ENCODE measurements around the gene NAPA.
A peak's percentile ranks its signal among the peaks of the same experiment; 100 is the strongest.

Gene NAPA

DNA sequence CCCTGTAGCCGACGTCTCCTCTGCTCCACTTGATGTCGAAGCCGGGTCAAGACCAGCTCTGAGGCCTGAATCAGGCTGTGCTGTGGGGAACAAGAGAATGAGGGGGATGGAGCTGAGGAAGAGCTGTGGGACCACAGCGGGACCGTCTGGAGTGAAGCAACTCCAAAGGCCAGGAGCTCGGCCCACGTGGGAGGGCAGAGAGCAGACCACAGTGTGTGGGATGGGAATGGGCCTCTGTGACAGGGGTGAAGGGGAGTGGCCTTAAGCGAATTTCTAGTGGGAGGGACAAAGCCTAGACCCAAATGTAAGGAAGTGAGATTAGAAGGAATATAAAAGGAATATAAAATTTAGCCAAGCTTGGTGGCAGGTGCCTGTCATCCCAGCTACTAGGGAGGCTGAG is 39.4 kb downstream of the NAPA start:
- in situ Hi-C loops (cut with HindIII; ENCODE audit: low sequenced_read_pairs): no loop called here
- TF ChIP-seq, protein P1, sequence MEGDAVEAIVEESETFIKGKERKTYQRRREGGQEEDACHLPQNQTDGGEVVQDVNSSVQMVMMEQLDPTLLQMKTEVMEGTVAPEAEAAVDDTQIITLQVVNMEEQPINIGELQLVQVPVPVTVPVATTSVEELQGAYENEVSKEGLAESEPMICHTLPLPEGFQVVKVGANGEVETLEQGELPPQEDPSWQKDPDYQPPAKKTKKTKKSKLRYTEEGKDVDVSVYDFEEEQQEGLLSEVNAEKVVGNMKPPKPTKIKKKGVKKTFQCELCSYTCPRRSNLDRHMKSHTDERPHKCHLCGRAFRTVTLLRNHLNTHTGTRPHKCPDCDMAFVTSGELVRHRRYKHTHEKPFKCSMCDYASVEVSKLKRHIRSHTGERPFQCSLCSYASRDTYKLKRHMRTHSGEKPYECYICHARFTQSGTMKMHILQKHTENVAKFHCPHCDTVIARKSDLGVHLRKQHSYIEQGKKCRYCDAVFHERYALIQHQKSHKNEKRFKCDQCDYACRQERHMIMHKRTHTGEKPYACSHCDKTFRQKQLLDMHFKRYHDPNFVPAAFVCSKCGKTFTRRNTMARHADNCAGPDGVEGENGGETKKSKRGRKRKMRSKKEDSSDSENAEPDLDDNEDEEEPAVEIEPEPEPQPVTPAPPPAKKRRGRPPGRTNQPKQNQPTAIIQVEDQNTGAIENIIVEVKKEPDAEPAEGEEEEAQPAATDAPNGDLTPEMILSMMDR (IDR thresholded peaks at IDR 0.05; ENCODE audit: low read depth, low read length, missing control alignments): no peak
- no peak for DNase-seq (ENCODE audit: low read depth)
- H3K4me3 ChIP-seq (ENCODE audit: low read depth, low read length): no peak overlapping the region

DNA sequence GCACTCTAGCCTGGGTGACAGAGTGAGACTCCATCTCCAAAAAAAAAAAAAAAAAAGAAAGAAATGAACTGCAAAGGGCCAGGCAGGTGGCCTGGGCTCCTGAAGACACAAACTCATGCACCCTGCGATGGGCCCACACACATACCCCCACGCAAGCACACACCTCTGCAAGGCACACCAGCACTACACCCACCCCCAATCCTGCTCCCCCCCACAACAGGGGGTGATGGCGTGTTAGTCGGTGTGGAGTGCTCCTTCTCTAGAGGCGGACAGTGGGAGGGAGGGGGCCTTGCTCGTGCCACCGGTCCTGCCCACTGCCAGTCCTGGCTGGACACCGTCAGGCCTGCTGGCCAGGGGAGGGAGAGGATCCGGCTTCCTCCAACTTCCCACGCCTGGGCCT is 41.5 kb downstream of the NAPA start:
- in situ Hi-C loops (cut with HindIII; ENCODE audit: low sequenced_read_pairs): no loop called here
- no peak overlapping the region for H3K4me3 ChIP-seq (ENCODE audit: low read depth, low read length)
- TF ChIP-seq, protein P1 (IDR thresholded peaks at IDR 0.05; ENCODE audit: low read depth, low read length, missing control alignments): no peak
- DNase-seq (ENCODE audit: low read depth): no peak

DNA sequence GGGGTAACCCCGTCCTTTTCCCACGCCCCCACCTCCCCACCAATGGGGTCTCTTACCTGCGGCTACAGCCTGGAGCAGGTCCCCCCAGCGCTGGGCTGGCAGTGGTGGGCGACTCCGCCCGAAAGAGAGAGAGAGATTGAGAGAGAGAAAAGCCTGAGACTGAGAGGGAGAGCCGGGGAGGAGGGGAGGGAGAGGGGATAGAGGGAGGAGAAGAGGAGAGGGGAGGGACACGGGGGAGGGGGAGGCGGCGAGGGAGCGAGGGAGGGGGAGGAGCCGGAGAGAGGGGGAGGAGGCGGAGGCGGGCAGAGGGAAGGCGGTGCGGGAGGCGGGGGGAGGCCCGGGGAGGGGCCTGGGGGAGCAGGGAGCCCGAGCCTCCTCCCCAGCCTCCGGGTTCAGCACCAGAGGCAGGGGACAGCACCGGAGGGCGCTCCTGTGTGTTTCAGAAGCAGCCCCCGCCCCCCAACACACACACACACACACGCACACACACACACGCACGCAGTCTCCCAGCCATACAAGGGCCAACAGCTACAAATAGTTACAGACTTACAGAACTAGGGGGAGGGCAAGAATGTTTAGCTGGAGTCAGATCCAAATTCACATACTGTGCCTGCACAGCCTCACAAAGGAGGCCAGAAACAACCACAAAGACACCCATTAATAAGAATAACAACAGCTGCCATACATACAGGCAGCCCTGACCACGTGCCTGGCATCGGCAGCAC is 43.0 kb downstream of the NAPA start, which contains the start of gene SLC8A2:
Gene SLC8A2 (minus strand): TSS at position 161 of the 725 bp plus-strand sequence. CDS start 5,490 bp downstream, outside the sequence.
- TF ChIP-seq, protein P1 (IDR thresholded peaks at IDR 0.05; ENCODE audit: low read depth, low read length, missing control alignments): no peak
- in situ Hi-C loops (cut with HindIII; ENCODE audit: low sequenced_read_pairs): no loop called here
- peak; percentile 53 for DNase-seq (ENCODE audit: low read depth)
- no peak within 1 kb of the TSS for H3K4me3 ChIP-seq (ENCODE audit: low read depth, low read length)

DNA sequence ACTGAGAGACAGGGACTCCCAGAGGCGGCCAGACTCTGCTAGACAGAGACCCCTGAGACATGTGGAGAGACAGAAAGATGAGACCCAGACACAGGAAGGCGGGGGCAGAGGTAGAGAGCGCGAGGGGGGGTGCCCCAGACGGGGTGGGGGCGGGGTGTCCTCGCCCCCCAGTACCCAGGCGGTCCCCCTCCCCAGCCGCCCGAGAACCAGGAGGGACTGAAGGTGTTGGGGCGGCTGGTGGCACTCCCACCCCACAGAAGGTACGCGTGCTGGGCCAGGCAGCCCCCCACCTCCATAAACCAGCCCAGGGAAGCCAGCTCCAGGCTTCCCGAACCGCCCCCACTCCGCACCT is 43.5 kb downstream of the NAPA start:
- in situ Hi-C loops (cut with HindIII; ENCODE audit: low sequenced_read_pairs): no loop called here
- no peak for DNase-seq (ENCODE audit: low read depth)
- TF ChIP-seq, protein P1 (IDR thresholded peaks at IDR 0.05; ENCODE audit: low read depth, low read length, missing control alignments): no peak
- no peak overlapping the region for H3K4me3 ChIP-seq (ENCODE audit: low read depth, low read length)

DNA sequence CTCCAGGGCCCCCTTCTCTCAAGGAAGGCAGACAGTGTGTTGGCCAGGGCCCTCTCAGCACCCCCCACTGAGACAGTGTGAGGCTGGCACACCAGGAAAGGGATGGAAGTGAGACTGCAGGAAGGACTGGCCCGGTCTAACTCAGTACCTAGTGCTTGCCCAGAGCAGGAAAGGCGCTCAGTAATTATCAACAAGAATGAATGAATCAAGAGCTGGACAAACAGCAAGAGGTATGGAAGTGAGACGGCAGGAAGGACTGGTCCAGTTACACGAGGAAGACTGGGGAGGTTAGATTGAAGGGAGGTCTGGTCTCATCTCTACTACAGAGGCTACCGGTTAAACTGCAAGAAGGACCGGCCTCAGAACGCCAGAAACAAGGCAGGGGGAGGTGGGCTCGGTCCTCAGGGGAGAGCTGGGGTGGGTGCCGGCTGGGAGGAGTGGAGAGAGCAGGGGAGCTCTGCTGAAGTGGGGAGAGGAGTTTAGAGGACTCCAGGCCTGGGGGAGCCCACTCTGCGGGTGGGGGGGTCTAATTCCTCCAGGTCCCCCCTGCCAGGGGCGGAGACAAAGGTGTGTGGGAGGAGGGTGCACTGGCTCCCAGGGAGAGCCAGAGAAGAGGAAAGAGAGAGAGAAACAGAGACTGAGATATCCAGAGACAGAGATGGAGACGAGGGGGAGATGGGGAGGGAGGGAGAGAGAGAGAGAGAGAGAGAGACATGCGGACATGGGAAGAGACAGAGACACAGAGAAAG is 44.2 kb downstream of the NAPA start:
- DNase-seq (ENCODE audit: low read depth): no peak
- in situ Hi-C loops (cut with HindIII; ENCODE audit: low sequenced_read_pairs): no loop called here
- TF ChIP-seq, protein P1 (IDR thresholded peaks at IDR 0.05; ENCODE audit: low read depth, low read length, missing control alignments): no peak
- no peak overlapping the region for H3K4me3 ChIP-seq (ENCODE audit: low read depth, low read length)

DNA sequence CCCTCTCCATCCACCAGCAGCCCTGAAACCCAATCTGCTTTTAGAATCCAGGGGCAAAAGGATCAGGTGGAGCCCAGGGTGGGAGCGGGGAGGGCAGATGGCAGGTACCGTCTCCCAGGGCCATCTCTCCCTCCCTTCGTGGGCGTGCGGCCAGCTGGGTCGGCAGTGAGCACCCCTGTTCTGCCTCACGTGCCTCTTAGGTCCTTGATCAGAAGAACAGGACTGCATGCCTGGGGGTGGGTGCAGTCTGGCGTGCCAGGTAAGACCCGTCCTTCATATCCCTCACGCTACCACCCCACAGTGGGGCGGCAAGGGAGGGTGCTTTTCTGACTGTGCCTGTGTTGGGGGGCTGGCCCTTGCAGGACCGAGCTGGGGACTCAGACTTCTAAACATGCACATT is 45.1 kb downstream of the NAPA start:
- TF ChIP-seq, protein P1 (IDR thresholded peaks at IDR 0.05; ENCODE audit: low read depth, low read length, missing control alignments): no peak
- no peak overlapping the region for H3K4me3 ChIP-seq (ENCODE audit: low read depth, low read length)
- in situ Hi-C loops (cut with HindIII; ENCODE audit: low sequenced_read_pairs): no loop called here
- no peak for DNase-seq (ENCODE audit: low read depth)
